Hair follicle dermal papilla cell (primary cell): ENCODE measurements around the gene CCT2. TPM values are rescaled to one million over a fixed set of nuclear protein-coding genes. Genes with fewer than 3 reads are reported as not detected.

ENCODE experiments used
- small RNA-seq: library from RNA; depleted of rRNA; stranded (forward); fragments of <200 nt; gene quantifications from one replicate; pipeline ENCODE3, GENCODE V24; 2012
- total RNA-seq: library from RNA; depleted of rRNA; stranded (reverse); fragments of >200 nt; gene quantifications from 2 replicates; pipeline ENCODE4 v1.2.3, GENCODE V29; 2012

Gene CCT2
- 146 and 154 TPM in 2 replicates for total RNA-seq

GRCh38 chr12:69585189-69586062, at the start of gene CCT2:
Gene CCT2, plus strand, starts transcription at chr12:69585459. Its CDS starts 63 bp downstream, at chr12:69585522.

DNA sequence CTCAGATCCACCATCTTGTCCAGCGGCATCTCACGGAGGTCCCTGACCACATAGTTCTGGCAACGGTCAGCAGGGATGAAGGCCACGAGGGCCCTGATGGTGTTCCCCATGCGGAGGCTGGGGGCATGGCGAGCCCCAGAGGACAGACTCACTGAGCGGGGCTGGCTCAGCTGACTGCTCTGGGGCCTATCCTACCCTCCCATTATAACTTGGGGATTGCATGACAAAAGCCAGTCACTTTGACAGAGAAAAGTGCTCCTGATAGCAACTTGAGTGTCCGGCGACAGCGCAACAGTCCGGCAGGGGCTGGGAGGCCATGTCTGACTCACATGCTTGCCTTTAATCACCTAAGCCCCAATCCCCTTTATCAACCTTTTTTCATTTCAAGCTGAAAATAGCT, 25.5 kb downstream of the CCT2 start, which contains the start of gene LRRC10:
TSS of gene LRRC10 (minus strand) at position 179 of the 400 bp plus-strand sequence. CDS start at position 110, 69 bp downstream.

Small RNA genes lying within 50 kb of the gene (small RNA-seq; reads per million reads assigned to genes)
- not detected for gene MIR3913-1

Other genes starting within 250 kb of the CCT2 start
- not detected in 2 replicates for gene LYZ, start 237.1 kb upstream of the CCT2 start, total RNA-seq
- gene YEATS4, start 225.7 kb upstream of the CCT2 start, total RNA-seq = 7.1 and 14.1 TPM in 2 replicates
- 85.7 and 94.6 TPM in 2 replicates for gene FRS2, start 115.1 kb upstream of the CCT2 start, total RNA-seq
- gene LRRC10, start 25.4 kb downstream of the CCT2 start, total RNA-seq = not detected in 2 replicates
- under 0.01 TPM in 1 of 2 replicates, not detected in the other for gene BEST3, start 113.8 kb downstream of the CCT2 start, total RNA-seq
- 5.5 and 5.6 TPM in 2 replicates for gene RAB3IP, start 153.4 kb downstream of the CCT2 start, total RNA-seq
- 0.16 TPM in 1 of 2 replicates, not detected in the other for gene MYRFL, start 239.8 kb downstream of the CCT2 start, total RNA-seq